Lung (tissue), 12 donors: Measurements from ENCODE around the gene CYSRT1. TPM values are rescaled to one million over a fixed set of nuclear protein-coding genes. Genes with fewer than 3 reads are reported as not detected.

ENCODE experiments used
- ATAC-seq: fragments of 200-7000 bp; cut with Tn5 transposase; one replicate; pipeline ENCODE4 v1.9.1; 2020; ENCODE audit warnings: moderate number of reproducible peaks; ENCODE audit not compliant: insufficient read depth, low FRiP score
- DNase-seq, 3 donors: peaks; one replicate each; pipeline ENCODE4 v3.0.0-alpha.2; 2013 to 2017
- H3K27ac ChIP-seq, 2 donors: one replicate each; pipeline ENCODE4 v1.5.1; 2013; ENCODE audit warnings: mild to moderate bottlenecking in 2 of 2, moderate library complexity in 2 of 2, control low read depth in 1 of 2, inconsistent platforms in 1 of 2, low read depth in 1 of 2, low read length in 1 of 2
- H3K27me3 ChIP-seq, 3 donors: one replicate each; pipeline ENCODE4 v1.5.1; 2013; ENCODE audit warnings: low read length in 2 of 3; ENCODE audit not compliant: control insufficient read depth in 3 of 3, insufficient read depth in 3 of 3
- H3K36me3 ChIP-seq, 4 donors: one replicate each; pipeline ENCODE4 v1.5.1; 2013; ENCODE audit warnings: low read length in 4 of 4, mild to moderate bottlenecking in 1 of 4, moderate library complexity in 1 of 4; ENCODE audit not compliant: control insufficient read depth in 4 of 4, insufficient read depth in 4 of 4
- H3K4me1 ChIP-seq, 5 donors: one replicate each; pipeline ENCODE4 v1.5.1; 2013; ENCODE audit warnings: low read length in 5 of 5, mild to moderate bottlenecking in 2 of 5, moderate library complexity in 1 of 5; ENCODE audit not compliant: control insufficient read depth in 5 of 5, insufficient read depth in 5 of 5
- H3K4me3 ChIP-seq: one replicate; pipeline ENCODE4 v1.5.1; 2013; ENCODE audit warnings: mild to moderate bottlenecking, control low read depth, moderate library complexity
- H3K9ac ChIP-seq, 2 donors: one replicate each; pipeline ENCODE4 v1.5.1; 2013; ENCODE audit warnings: low read length in 2 of 2, control low read depth in 1 of 2; ENCODE audit not compliant: insufficient read depth in 1 of 2
- H3K9me3 ChIP-seq, 4 donors: one replicate each; pipeline ENCODE4 v1.5.1; 2013; ENCODE audit warnings: low read length in 3 of 4, mild to moderate bottlenecking in 1 of 4, moderate library complexity in 1 of 4; ENCODE audit not compliant: control insufficient read depth in 4 of 4, insufficient read depth in 3 of 4
- WGBS, 2 donors: extraction: QIAGEN DNeasy Blood & Tissue Kit; methylation state at CpG; one replicate each; pipeline ENCODE4 v1.1.7; 2013; 5-methylcytosine and 5-hydroxymethylcytosine counted together
- polyA plus RNA-seq, 2 donors: library from polyadenylated mRNA; stranded (reverse); fragments of 200-250 nt; gene quantifications; one replicate each; pipeline ENCODE4 v1.2.1, GENCODE V29; 2013
- total RNA-seq, 2 donors: library from RNA; depleted of rRNA in 1 of 2; stranded (reverse); fragments of >200 nt in 1 of 2; gene quantifications; one replicate each; pipeline ENCODE4 v1.2.1, GENCODE V29; 2014 to 2021
- TF ChIP-seq, protein P1 (sequence below): IDR thresholded peaks from 2 replicates; pipeline ENCODE4 v1.5.1; 2012; ENCODE audit warnings: mild to moderate bottlenecking; ENCODE audit errors: control extremely low read depth, extremely low read depth
- donor health status: control.
- donor health status: control.
- donor health status: Bipolar disorder and iron deficiency.
- donor health status: healthy.
- donor health status: DM: yes; HTN: yes; CAD: no.

Gene CYSRT1
- total and polyA plus RNA-seq, 4 donors = 0.70 to 2.7 (median 0.92) TPM; not detected in 1

DNA sequence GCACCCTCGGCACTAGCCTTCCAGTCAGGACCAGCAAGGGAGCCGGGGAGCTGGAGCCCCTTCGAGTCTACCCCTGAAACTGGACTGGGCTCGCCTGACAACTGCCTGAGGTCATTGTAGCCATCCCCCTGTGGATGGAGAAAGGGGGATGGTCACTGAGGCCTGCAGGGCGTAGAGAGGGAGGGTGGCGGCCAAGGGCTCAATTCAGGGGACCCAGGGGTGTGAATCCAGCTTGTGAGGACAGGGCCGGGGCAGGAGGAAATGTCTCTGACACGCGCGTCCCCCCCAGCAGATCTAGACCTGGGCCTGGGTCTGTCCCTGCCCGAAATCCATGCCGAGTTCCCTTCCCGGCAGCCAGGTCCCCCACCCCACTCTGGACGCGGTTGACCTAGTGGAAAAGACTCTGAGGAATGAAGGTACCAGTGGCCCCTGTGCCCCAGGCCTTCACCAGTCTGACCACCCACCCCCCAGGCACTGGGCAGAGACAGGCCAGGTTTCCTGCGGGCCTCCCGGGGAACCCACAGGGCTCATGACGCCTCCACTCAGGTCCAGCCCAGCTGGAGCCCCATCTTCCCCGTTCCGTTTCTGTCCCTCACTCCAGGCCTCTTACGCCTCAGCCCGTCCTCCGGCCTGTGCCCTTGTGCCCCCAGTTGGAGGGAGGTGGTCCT, 6.5 kb downstream of the CYSRT1 start:
- 87 to 88% methylated on average over 23 of the region's 23 CpGs for WGBS, 2 donors
- Histone ChIP-seq H3K9me3 (peaks cover 0 to 3% (median 0%) of the 10 kb centered on the region in 4 donors), H3K27me3 (peaks cover 0 to 6% (median 0%) of the 10 kb centered on the region in 3 donors), H3K4me3 (no peak overlapping the region), H3K4me1 (peaks cover 0 to 7% (median 6%) of the 10 kb centered on the region in 5 donors), H3K27ac (no peak overlapping the region), H3K36me3 (no peaks in the 10 kb centered on the region), H3K9ac (no peak overlapping the region)
- TF ChIP-seq, protein P1, sequence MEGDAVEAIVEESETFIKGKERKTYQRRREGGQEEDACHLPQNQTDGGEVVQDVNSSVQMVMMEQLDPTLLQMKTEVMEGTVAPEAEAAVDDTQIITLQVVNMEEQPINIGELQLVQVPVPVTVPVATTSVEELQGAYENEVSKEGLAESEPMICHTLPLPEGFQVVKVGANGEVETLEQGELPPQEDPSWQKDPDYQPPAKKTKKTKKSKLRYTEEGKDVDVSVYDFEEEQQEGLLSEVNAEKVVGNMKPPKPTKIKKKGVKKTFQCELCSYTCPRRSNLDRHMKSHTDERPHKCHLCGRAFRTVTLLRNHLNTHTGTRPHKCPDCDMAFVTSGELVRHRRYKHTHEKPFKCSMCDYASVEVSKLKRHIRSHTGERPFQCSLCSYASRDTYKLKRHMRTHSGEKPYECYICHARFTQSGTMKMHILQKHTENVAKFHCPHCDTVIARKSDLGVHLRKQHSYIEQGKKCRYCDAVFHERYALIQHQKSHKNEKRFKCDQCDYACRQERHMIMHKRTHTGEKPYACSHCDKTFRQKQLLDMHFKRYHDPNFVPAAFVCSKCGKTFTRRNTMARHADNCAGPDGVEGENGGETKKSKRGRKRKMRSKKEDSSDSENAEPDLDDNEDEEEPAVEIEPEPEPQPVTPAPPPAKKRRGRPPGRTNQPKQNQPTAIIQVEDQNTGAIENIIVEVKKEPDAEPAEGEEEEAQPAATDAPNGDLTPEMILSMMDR = no peak
- no peak for DNase-seq
- ATAC-seq = no peak

DNA sequence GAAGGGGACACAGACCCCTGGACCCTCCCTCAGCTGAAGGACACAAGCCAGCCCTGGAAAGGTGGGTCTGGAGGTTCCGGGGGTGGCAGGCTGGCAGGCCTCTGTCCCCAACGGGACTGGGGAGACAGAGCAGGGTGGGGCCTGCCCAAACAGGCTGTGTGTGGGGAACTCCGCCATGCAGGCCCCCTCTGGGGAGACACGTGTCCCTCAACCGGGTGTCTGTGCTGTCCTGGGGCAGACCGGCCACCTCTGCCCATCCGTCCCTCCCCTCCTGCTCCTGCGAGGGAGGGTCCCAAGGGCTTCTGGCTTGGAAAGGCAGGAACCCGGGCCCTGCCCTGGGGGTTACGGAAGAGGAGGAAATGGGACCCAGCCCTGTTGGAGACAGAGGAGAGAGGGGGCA, 7.1 kb downstream of the CYSRT1 start:
- Histone ChIP-seq H3K4me3 (no peak overlapping the region), H3K27me3 (peaks cover 0 to 6% (median 0%) of the 10 kb centered on the region in 3 donors), H3K4me1 (peaks cover 0 to 13% (median 7%) of the 10 kb centered on the region in 5 donors), H3K9ac (no peak overlapping the region), H3K27ac (no peak overlapping the region), H3K36me3 (no peaks in the 10 kb centered on the region), H3K9me3 (peaks cover 0 to 3% (median 0%) of the 10 kb centered on the region in 4 donors)
- ATAC-seq (no peak), DNase-seq (no peak)
- TF ChIP-seq, protein P1 = no peak
- 69 to 85% methylated on average over 10 of the region's 10 CpGs for WGBS, 2 donors

DNA sequence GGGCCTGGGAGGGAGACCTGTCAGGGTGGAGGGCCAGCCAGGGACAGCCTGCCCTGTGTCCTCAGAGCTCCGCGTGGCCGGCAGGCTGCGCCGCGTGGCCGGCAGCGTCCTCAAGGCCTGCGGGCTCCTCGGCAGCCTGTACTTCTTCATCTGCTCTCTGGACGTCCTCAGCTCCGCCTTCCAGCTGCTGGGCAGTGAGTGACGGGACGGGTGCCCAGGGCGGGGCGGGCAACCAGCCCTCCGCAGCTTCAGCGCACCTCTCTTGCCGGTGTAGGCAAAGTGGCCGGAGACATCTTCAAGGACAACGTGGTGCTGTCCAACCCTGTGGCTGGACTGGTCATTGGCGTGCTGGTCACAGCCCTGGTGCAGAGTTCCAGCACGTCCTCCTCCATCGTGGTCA, 7.5 kb downstream of the CYSRT1 start:
- TF ChIP-seq, protein P1 = no peak
- DNase-seq = no peak

More for the DNA sequence above, 7.5 kb downstream of the CYSRT1 start:
- Histone ChIP-seq H3K9ac (no peak overlapping the region), H3K4me1 (peaks cover 0 to 14% (median 7%) of the 10 kb centered on the region in 5 donors), H3K9me3 (peaks cover 0 to 3% (median 0%) of the 10 kb centered on the region in 4 donors), H3K36me3 (no peaks in the 10 kb centered on the region), H3K27ac (no peak overlapping the region), H3K27me3 (peaks cover 0 to 6% (median 0%) of the 10 kb centered on the region in 3 donors), H3K4me3 (no peak overlapping the region)
- 69 to 81% methylated on average over 22 to 24 of the region's 24 CpGs for WGBS, 2 donors
- no peak for ATAC-seq
